Right lung (tissue), 5 donors: ENCODE measurements around the gene ARF1. TPM values are rescaled to one million over a fixed set of nuclear protein-coding genes. Genes with fewer than 3 reads are reported as not detected.
"Not testable (repeated sequence)": the region's sequence is repeated elsewhere in the genome, so short reads cannot be mapped to it uniquely, and the experiment has no call there.

Source experiments
- DNase-seq, 2 donors: peaks; one replicate each; pipeline ENCODE4 v3.0.0-alpha.2; 2013
- polyA plus RNA-seq, 5 donors: library from polyadenylated mRNA; unstranded; fragments of 120-200 nt; gene quantifications; one replicate each; pipeline versions ENCODE4 v1.2.1 to v1.2.3, GENCODE V29; 2013; ENCODE audit warnings: inconsistent platforms in 1 of 5, low replicate concordance in 1 of 5; ENCODE audit not compliant: insufficient read length in 5 of 5, insufficient read depth in 1 of 5

Gene ARF1
- polyA plus RNA-seq, 5 donors: 258 to 388 (median 282) TPM

- DNase-seq: no peak
Observed at GRCh38 chr1:228099331-228099732, 16.8 kb downstream of the ARF1 start.

DNA sequence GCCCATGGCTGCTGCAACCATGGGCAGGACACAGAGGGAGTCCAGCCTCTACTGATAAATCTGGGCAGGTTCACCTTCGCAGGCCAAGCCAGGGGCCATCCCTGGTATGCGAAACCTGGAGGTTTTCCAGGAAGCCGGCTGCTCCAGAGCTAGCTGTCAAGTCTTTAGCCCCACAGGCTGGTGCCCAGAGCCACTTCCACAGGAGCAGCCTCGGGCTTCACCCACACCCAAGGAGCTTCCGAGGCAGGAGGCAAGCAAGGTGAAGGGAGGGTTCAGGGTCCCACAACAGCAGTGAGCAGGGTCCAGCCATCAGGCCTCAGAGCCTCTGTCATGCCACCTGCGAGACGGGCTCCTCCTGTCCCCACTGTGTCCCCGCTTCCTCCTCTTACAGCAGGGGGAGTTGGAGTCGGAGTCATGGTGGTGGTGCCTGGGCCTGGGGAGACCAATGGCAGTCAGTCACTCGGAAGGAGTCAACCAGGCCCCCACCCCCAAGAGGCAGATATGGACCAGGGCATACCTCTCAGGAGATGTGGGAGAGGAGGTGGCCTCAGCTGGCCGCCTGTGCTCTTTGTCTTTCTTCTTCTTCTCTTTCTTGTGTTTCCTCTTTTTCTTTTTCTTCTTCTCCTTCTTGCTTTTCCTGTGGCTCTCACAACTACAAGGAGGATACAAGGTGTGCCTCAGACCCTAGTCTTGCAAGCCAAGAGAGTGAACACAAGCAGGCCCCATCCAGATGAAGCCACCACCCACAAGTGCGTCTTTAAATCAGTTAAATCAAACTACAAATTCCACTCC, 18.5 kb downstream of the ARF1 start:
- DNase-seq: no peak

DNA sequence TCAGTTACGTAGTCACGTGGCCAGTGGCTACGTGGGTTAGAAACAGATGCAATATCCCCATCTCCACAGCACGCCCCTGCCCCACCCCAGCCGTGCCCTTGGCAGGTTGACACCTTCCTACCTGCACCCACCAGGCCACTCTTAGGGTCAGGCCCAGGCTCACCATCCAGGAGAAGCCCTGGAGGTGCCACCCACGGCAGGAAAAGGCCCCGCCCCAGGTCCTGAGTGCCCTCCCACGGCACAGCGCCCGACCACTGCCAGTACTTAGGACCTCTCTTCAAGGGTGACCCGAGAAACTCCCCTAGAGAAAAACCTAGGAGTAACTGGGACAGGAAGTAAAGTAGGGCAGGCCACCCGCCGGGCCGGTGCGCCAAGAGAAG, 19.1 kb downstream of the ARF1 start:
- no peak for DNase-seq

DNA sequence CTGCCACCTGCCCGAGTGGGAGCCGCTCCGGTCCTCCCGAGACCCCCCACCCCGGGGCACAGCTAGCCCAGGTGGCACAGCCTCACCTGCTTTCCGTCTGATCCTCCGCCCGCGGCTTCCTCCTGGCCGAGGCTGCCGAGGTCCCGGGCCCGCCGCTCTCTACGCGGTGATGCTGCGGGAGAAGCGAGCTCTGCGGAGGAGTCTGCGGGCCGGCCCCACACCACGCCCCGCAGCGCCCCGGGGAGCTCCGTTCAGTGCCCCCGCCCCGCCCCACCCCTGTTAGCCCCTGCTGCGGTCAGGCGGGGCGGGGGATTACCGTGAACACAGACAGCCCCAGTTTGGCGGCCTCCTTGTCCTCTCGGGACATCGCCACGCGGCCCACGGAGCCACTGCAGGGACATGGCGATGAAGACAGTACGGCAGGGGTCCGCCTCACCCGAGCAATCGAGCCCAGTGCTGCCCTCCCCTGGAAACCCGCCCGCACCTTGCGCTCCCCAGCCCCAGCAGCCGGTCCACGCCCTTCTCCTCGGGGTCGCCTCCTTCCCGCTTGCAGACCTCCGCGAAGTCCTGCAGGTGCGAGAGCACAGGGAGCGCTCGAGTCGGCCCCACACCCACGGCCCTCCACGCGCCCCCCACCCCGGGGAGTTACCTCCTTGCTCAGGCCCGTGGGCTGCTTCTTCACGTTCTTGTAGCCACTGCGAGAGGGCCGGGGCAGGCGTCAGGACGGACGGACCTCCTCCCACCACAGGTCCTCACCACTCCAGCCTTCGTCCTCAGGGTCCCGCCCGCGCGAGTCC, 19.7 kb downstream of the ARF1 start:
- no peak for DNase-seq

DNA sequence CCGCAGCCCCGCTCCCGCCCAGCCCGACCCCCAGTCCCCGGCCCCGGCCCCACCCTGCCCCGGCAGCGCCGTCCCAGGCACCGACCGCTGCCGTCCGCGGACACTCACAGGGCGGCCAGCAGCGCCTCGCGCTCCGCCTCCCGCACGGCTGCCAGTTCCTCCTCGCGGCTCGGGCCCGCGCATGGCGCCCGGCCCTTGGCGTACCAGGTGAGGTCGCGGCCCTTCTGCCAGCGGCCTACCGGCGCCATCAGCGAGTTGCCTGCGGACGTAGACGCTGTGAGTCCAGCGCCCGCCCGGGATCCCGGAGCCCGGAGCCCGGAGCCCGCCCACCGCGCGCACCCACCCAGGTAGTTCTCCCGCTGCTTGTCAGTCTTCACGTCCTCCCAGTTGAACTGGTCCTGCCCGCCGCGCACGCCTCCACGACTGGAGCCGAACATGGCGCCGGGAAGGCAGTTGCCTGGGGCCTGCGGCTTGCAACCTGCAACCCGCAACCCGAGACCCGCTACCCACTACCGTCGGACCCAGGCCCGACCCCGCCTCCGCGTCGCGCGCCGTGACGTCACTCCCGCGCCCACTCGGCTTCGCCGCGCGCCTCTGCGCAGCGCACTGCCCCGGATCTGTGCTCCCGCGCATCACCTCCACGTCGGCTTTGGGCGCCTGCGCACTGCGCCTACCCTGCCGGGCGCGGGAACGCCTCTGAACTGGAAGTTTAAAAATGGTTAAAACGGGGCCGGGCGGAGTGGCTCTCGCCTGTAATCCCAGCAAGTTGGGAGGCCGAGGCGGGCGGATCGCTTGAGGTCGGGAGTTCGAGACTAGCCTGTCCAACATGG, 20.5 kb downstream of the ARF1 start, which contains the start of gene C1orf35:
Gene C1orf35, minus strand, starts transcription at position 535 of the 830 bp plus-strand sequence. Its CDS starts 98 bp downstream, at position 437.
- DNase-seq: peak; percentile 94

GRCh38 chr1:228104526-228105269, 22.2 kb downstream of the ARF1 start:
- no peak for DNase-seq

GRCh38 chr1:228105270-228105995, 22.9 kb downstream of the ARF1 start:
- no peak for DNase-seq

- DNase-seq: no peak
Observed at GRCh38 chr1:228105996-228106799, 23.7 kb downstream of the ARF1 start.

DNA sequence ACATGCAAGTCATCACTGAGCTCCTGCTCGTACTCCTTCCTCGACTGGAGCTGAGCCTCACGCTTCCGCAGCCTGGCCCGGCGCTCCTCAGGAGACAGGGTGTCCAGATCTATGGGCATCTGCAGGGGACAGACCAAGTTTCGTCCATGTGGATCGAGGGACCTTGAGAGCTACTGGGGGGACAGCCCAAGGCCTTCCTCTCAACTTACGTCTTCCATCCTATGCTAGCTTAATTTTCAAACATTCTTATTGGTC, 24.2 kb downstream of the ARF1 start:
- DNase-seq: no peak

DNA sequence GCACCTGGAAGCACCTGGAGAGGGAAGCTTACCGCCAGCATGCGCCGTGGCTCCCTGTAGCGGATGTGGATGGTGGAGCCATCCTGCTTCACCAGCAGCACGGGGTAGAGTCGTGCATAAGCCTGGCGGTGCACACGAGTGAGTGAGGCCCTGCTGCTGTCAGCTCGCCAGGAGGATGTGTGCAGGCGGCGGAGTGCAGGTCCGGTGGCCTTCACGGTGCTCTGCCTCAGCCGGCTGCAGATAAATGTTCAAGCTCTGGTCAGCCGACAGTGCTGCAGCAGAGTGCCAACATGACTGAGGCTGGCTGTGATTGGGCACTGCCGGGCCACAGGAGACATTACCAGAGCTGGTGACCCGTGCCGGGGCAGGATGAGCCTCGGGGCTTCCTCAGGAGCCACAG, 25.1 kb downstream of the ARF1 start:
- DNase-seq: no peak

- no peak for DNase-seq
Observed at GRCh38 chr1:228108055-228108690, 25.7 kb downstream of the ARF1 start.

GRCh38 chr1:228108742-228109072, 26.2 kb downstream of the ARF1 start:
- no peak for DNase-seq

DNA sequence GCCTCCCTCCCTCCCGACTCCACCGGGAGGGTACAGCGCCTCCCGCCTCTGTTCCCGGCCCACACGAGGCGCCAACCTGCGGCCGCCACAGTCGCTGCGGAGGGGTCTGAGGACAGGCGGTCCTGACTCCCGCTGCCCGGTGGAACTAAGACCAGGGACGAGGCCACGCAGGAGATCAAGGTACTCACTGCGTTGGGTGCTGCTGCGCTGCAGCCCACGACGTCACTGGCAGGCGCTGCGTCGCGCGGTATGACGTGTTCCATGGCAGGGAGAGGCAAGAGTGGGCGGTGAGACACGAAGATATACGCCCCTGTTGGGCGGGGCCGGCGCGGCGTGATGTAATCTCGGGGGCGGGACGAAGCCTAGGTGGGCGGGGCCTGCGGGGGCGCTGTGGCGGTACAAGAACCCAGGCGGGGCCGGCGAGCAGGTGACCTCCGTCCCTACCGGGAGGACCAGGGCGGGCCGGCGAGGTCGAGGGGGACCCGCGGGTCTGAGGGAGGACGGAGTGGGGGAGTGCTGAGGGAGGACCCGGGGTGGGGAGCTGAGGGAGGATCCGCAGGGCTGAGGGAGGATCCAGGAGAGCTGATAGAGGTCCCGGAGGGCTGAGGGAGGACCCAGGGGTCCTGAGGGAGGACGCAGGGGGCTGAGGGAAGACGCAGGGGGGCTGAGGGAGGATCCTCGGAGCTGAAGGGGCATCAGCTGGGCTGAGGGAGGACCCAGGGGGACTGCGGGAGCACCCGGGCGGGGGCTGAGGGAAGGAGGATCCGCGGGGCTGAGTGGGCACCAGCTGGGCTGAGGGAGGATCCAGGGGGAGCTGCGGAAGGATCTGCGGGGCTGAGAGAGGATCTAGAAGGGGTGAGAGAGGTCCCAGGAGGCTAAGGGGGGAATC, 26.8 kb downstream of the ARF1 start, which contains the start of gene MRPL55:
Gene MRPL55, minus strand, starts transcription at position 227 of the 889 bp plus-strand sequence. CDS start 1,039 bp downstream, outside the sequence.
- peak; percentile 97 to 98 for DNase-seq

DNA sequence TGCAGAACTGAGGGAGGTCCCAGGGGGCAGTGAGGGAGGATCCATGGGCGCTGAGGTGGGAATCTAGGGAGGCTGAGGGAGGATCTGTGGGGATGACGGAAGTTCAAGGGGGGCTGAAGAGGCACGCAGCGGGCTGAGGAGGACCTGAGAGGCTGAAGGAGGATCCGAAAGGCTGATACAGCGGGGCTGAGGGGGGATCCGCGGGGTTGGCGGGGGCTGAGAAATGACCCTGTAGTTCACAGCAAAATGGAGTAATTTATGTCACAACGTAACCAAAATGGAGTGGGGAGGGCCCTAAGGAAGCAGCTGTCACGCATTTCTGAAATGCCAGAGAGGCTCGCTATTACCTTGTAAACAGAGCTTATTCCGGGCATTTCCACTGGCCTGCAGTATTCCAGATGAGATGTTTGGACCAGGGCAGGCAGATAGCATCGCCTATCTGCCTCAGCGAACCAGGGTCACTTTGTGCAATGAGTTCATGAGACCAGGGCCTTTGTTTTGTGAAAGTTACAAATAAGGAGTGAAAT, 27.5 kb downstream of the ARF1 start:
- DNase-seq: no peak

GRCh38 chr1:228110556-228110955, 28.0 kb downstream of the ARF1 start:
- DNase-seq: no peak

GRCh38 chr1:228111315-228111714, 28.8 kb downstream of the ARF1 start:
- DNase-seq: not testable (repeated sequence)

GRCh38 chr1:228112167-228112566, 29.7 kb downstream of the ARF1 start:
- DNase-seq: no peak

GRCh38 chr1:228112617-228113016, 30.1 kb downstream of the ARF1 start:
- DNase-seq: no peak
